Osteoblast (primary cell): Measurements from ENCODE around the gene MXD3. TPM values are rescaled to one million over a fixed set of nuclear protein-coding genes. Genes with fewer than 3 reads are reported as not detected.

Experiments
- DNase-seq: peaks from one replicate; pipeline ENCODE4 v3.0.0; 2011; ENCODE audit warnings: low spot score, mixed read lengths; ENCODE audit not compliant: insufficient read length; ENCODE audit errors: missing footprints
- H2AFZ ChIP-seq: 2 replicates; pipeline ENCODE4 v1.6.0; 2011; ENCODE audit warnings: mild to moderate bottlenecking, low read length
- H3K27ac ChIP-seq: 2 replicates; pipeline ENCODE4 v1.5.1; 2011; ENCODE audit warnings: mild to moderate bottlenecking, low read depth, low read length, moderate library complexity
- H3K27me3 ChIP-seq: 2 replicates; pipeline ENCODE4 v1.6.0; 2012; ENCODE audit warnings: mild to moderate bottlenecking, control low read depth, inconsistent platforms, low read length, moderate library complexity; ENCODE audit not compliant: insufficient read depth
- H3K36me3 ChIP-seq: 2 replicates; pipeline ENCODE4 v1.5.1; 2011; ENCODE audit warnings: mild to moderate bottlenecking, low read length, control low read depth, moderate library complexity; ENCODE audit not compliant: insufficient read depth
- H3K4me1 ChIP-seq: 2 replicates; pipeline ENCODE4 v1.5.1; 2011; ENCODE audit warnings: mild to moderate bottlenecking, low read length, control low read depth, moderate library complexity; ENCODE audit not compliant: insufficient read depth
- H3K4me2 ChIP-seq: 2 replicates; pipeline ENCODE4 v1.6.0; 2011; ENCODE audit warnings: mild to moderate bottlenecking, low read length; ENCODE audit not compliant: insufficient read depth
- H3K4me3 ChIP-seq: fragments of 200-600 bp; sonication (generic); 3 replicates; pipeline ENCODE4 v1.5.1; 2012; ENCODE audit warnings: mild to moderate bottlenecking, low read length, inconsistent platforms; ENCODE audit not compliant: insufficient read depth
- H3K79me2 ChIP-seq: 2 replicates; pipeline ENCODE4 v1.6.0; 2012; ENCODE audit warnings: mild to moderate bottlenecking, low read length, control low read depth, inconsistent platforms; ENCODE audit not compliant: insufficient read depth
- H3K9me3 ChIP-seq: 2 replicates; pipeline ENCODE4 v1.5.1; 2011; ENCODE audit warnings: low read depth, low read length, control low read depth
- H4K20me1 ChIP-seq: 2 replicates; pipeline ENCODE4 v1.6.0; 2012; ENCODE audit warnings: mild to moderate bottlenecking, low read length, control low read depth; ENCODE audit not compliant: insufficient read depth
- total RNA-seq: library from RNA; depleted of rRNA; stranded (reverse); fragments of >200 nt; gene quantifications from 2 replicates; pipeline ENCODE4 v1.2.3, GENCODE V29; 2012
- TF ChIP-seq, protein P1 (sequence below): IDR thresholded peaks from 2 replicates; pipeline ENCODE4 v1.5.1; 2011; ENCODE audit warnings: mild to moderate bottlenecking, low read depth, low read length, moderate library complexity; ENCODE audit errors: extremely low read depth

The MXD3 gene
- total RNA-seq, 1 donor, result 3.3 TPM

- no peak overlapping the region for H2AFZ ChIP-seq
- H3K4me1 ChIP-seq, result peaks cover 11% of the 10 kb centered on the region
- H3K79me2 ChIP-seq, result peaks cover 6% of the 10 kb centered on the region
- H3K27me3 ChIP-seq, result peaks cover 10% of the 10 kb centered on the region
- no peak overlapping the region for H3K4me3 ChIP-seq
- no peaks in the 10 kb centered on the region for H4K20me1 ChIP-seq
- no peaks in the 10 kb centered on the region for H3K36me3 ChIP-seq
- no peak overlapping the region for H3K4me2 ChIP-seq
- peak; percentile 51 for DNase-seq
- TF ChIP-seq, protein P1, sequence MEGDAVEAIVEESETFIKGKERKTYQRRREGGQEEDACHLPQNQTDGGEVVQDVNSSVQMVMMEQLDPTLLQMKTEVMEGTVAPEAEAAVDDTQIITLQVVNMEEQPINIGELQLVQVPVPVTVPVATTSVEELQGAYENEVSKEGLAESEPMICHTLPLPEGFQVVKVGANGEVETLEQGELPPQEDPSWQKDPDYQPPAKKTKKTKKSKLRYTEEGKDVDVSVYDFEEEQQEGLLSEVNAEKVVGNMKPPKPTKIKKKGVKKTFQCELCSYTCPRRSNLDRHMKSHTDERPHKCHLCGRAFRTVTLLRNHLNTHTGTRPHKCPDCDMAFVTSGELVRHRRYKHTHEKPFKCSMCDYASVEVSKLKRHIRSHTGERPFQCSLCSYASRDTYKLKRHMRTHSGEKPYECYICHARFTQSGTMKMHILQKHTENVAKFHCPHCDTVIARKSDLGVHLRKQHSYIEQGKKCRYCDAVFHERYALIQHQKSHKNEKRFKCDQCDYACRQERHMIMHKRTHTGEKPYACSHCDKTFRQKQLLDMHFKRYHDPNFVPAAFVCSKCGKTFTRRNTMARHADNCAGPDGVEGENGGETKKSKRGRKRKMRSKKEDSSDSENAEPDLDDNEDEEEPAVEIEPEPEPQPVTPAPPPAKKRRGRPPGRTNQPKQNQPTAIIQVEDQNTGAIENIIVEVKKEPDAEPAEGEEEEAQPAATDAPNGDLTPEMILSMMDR, result no peak
- no peak overlapping the region for H3K27ac ChIP-seq
- H3K9me3 ChIP-seq, result no peaks in the 10 kb centered on the region
These were observed 44.1 kb upstream of the MXD3 start for GRCh38 chr5:177355868-177356168.

DNA sequence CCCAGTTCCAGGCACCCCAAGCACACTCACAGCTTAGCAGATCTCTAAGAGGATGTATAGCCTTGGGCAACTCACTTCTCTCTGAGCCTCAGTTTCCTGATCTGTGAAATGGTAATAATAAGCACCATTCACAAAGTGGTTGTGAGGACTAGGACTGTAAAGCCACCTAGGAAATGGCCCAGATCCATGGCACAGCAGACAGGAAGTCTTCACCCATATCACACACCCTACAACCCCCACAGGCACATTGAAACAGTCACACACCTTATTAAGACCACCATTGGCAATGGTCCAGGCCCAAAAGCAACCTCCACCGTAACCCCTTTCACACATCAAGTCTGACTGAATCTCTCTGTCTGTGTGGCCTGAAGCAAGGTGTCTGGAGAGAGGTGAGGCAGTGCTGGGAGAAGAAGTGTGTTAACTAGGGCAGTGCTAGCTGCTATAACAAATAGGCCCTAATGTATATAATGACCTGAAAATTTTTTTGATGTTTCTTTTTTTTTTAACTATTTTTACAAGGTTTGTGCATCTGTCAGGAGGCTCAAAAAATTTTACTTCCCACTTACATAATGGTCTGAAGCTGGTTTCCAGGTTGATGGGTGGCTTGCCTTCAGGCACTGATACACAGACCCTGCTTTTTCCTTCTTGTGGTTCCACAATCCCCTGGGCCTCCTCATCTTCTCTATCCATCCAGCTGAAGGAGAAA, 43.6 kb upstream of the MXD3 start:
- Histone ChIP-seq H3K4me1 (peaks cover 16% of the 10 kb centered on the region), H3K4me3 (no peak overlapping the region), H3K27me3 (peaks cover 10% of the 10 kb centered on the region), H3K9me3 (no peaks in the 10 kb centered on the region), H4K20me1 (no peaks in the 10 kb centered on the region), H3K27ac (no peak overlapping the region), H3K79me2 (peaks cover 11% of the 10 kb centered on the region), H2AFZ (no peak overlapping the region), H3K36me3 (no peaks in the 10 kb centered on the region), H3K4me2 (no peak overlapping the region)
- TF ChIP-seq, protein P1, result no peak
- no peak for DNase-seq

DNA sequence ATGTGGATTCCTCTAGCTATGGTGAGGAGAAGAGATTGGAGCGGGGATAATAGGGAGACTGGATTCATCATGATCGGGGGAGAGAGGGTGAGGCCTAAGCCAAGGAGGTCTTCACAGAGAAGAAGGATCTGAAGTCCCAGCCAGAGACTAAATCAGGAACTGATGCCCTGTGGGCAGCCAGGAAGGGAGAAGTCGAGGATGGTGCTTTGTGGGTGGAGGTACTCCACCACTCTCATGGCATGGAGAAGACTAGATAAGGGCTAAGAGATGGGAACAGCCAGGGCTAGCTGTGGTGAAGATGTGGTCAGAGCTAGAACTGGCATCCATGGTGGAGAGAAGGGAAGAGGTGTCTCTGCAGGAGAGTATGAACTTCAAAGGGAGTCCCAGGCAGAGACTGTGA, 43.0 kb upstream of the MXD3 start:
- Histone ChIP-seq H2AFZ (no peak overlapping the region), H4K20me1 (no peaks in the 10 kb centered on the region), H3K4me3 (no peak overlapping the region), H3K79me2 (peaks cover 17% of the 10 kb centered on the region), H3K9me3 (no peaks in the 10 kb centered on the region), H3K36me3 (no peaks in the 10 kb centered on the region), H3K27ac (no peak overlapping the region), H3K4me2 (no peak overlapping the region), H3K4me1 (peaks cover 22% of the 10 kb centered on the region), H3K27me3 (peaks cover 10% of the 10 kb centered on the region)
- DNase-seq, result peak; percentile 86
- TF ChIP-seq, protein P1, result no peak

- TF ChIP-seq, protein P1, result no peak
- Histone ChIP-seq H3K27ac (no peak overlapping the region), H3K4me1 (peaks cover 23% of the 10 kb centered on the region), H4K20me1 (no peaks in the 10 kb centered on the region), H3K27me3 (peaks cover 10% of the 10 kb centered on the region), H3K4me2 (no peak overlapping the region), H3K79me2 (peaks cover 21% of the 10 kb centered on the region), H3K9me3 (no peaks in the 10 kb centered on the region), H3K4me3 (no peak overlapping the region), H2AFZ (no peak overlapping the region), H3K36me3 (no peaks in the 10 kb centered on the region)
- no peak for DNase-seq
These were observed 42.6 kb upstream of the MXD3 start for GRCh38 chr5:177354256-177354655.
